HepG2 (cell line): ENCODE measurements around the gene SCARB2. TPM values are rescaled to one million over a fixed set of nuclear protein-coding genes. Genes with fewer than 3 reads are reported as not detected.

ENCODE experiments used
- ATAC-seq: fragments of 200-7000 bp; cut with Tn5 transposase; 3 replicates; pipeline ENCODE4 v1.9.1; 2020; ENCODE audit warnings: mild to moderate bottlenecking, moderate library complexity
- BruUV-seq: library from RNA; stranded (reverse); fragments of 400-500 nt; replicated peaks from 2 replicates; lab custom pipeline; 2021; lab: Mats Ljungman, UMichigan
- CTCF ChIA-PET: fragments of 300-600 bp; formaldehyde crosslinking; extraction: SDS; loops from one replicate; lab custom pipeline; 2021; ENCODE audit warnings: low total read pairs, inconsistent platforms, low intra/inter-chr PET ratio; lab: Yijun Ruan, JAX
- POLR2A ChIA-PET: fragments of 350-600 bp; sonication (Branson Sonifier 250); formaldehyde crosslinking; loops from one replicate; lab custom pipeline; 2020; ENCODE audit warnings: antibody characterized with exemption, inconsistent platforms; lab: Yijun Ruan, JAX
- DNase-seq: peaks from one replicate; pipeline ENCODE4 v3.0.0-alpha.2; 2015; ENCODE audit warnings: low spot score
- FAIRE-seq: peaks from 3 replicates; lab custom pipeline; 2011; peaks lifted over from hg19 to GRCh38; lab: Jason Lieb, UNC
- H2AFZ ChIP-seq: one replicate; pipeline ENCODE4 v1.6.1; 2011; ENCODE audit warnings: low read length, inconsistent platforms
- H3K27ac ChIP-seq: fragments of 300-600 bp; 3 replicates; pipeline ENCODE4 v1.8.0; 2011; ENCODE audit warnings: mixed run types, mild to moderate bottlenecking, mixed read lengths, low read length, inconsistent platforms; ENCODE audit not compliant: insufficient read depth; ENCODE audit errors: extremely low read length
- H3K27me3 ChIP-seq, 2 experiments: fragments of 200-600 bp in 1 of 2; 2 replicates in 1 of 2; 3 replicates in 1 of 2; pipeline versions ENCODE4 v1.6.0 to v1.8.0; 2011; ENCODE audit warnings: low read length in 2 of 2, mild to moderate bottlenecking in 2 of 2, moderate library complexity in 2 of 2, inconsistent platforms in 1 of 2; ENCODE audit not compliant: insufficient read depth in 2 of 2, control insufficient read depth in 1 of 2
- H3K36me3 ChIP-seq, 2 experiments: fragments of 200-600 bp in 1 of 2; replicated peaks in 1 of 2; 2 replicates in 1 of 2; 3 replicates in 1 of 2; pipeline versions ENCODE4 v1.5.1 to v1.8.0; 2011; ENCODE audit warnings: low read length in 2 of 2, inconsistent platforms in 1 of 2; ENCODE audit not compliant: insufficient read depth in 2 of 2, control insufficient read depth in 1 of 2
- H3K4me1 ChIP-seq: 2 replicates; pipeline ENCODE4 v1.5.1; 2012; ENCODE audit warnings: low read length, inconsistent platforms; ENCODE audit not compliant: insufficient read depth
- H3K4me2 ChIP-seq: 2 replicates; pipeline ENCODE4 v1.6.0; 2011; ENCODE audit warnings: low read depth, low read length, inconsistent platforms
- H3K4me3 ChIP-seq, 3 experiments: fragments of 200-600 bp in 1 of 3; sonication (generic), shearing (Covaris generic) in 1 of 3; replicated peaks in 1 of 3; 2 replicates each; pipeline ENCODE4 v1.5.1; 2011 to 2016; ENCODE audit warnings: low read length in 3 of 3, inconsistent platforms in 2 of 3, low read depth in 2 of 3, mild to moderate bottlenecking in 2 of 3, control low read depth in 1 of 3, mixed read lengths in 1 of 3; ENCODE audit not compliant: insufficient read depth in 1 of 3
- H3K79me2 ChIP-seq: one replicate; pipeline ENCODE4 v1.6.1; 2011; ENCODE audit warnings: low read length, inconsistent platforms; ENCODE audit not compliant: insufficient read depth
- H3K9ac ChIP-seq: 2 replicates; pipeline ENCODE4 v1.6.0; 2011; ENCODE audit warnings: mild to moderate bottlenecking, low read depth, low read length, inconsistent platforms; ENCODE audit not compliant: insufficient read depth
- H3K9me3 ChIP-seq: 2 replicates; pipeline ENCODE4 v1.5.1; 2012; ENCODE audit warnings: mild to moderate bottlenecking, low read length
- H4K20me1 ChIP-seq: 2 replicates; pipeline ENCODE4 v1.6.0; 2011; ENCODE audit warnings: inconsistent platforms, mild to moderate bottlenecking, low read length, moderate library complexity; ENCODE audit not compliant: insufficient read depth
- BCL6 ChIP-seq: IDR thresholded peaks from 2 replicates; pipeline ENCODE4 v1.6.1; 2016; ENCODE audit warnings: missing genetic modification reagents, missing compliant biosample characterization
- FOXA3 ChIP-seq: IDR thresholded peaks from 2 replicates; pipeline ENCODE4 v1.6.1; 2016; ENCODE audit warnings: missing genetic modification reagents, missing compliant biosample characterization
- FOXJ3 ChIP-seq: sonication (generic); formaldehyde crosslinking; IDR thresholded peaks from 2 replicates; pipeline ENCODE4 v1.4.0; 2020; ENCODE audit warnings: missing genetic modification reagents, mild to moderate bottlenecking, borderline replicate concordance
- NPAS2 ChIP-seq: sonication (generic); formaldehyde crosslinking; IDR thresholded peaks from 2 replicates; pipeline ENCODE4 v1.8.0; 2022; ENCODE audit warnings: mild to moderate bottlenecking, missing genetic modification reagents, borderline replicate concordance
- ZC3H13 ChIP-seq: sonication (generic); formaldehyde crosslinking; IDR thresholded peaks from 2 replicates; pipeline ENCODE4 v1.8.1; 2023; ENCODE audit warnings: mild to moderate bottlenecking, missing genetic modification reagents, moderate library complexity
- ZNF121 ChIP-seq: sonication (generic); formaldehyde crosslinking; IDR thresholded peaks from 2 replicates; pipeline ENCODE4 v1.5.0; 2020; ENCODE audit warnings: mild to moderate bottlenecking, missing genetic modification reagents
- ZNF256 ChIP-seq: sonication (generic); formaldehyde crosslinking; conservative IDR thresholded peaks from 2 replicates; pipeline ENCODE4 v1.4.0; 2020; ENCODE audit warnings: missing genetic modification reagents
- ZNF747 ChIP-seq: sonication (generic); formaldehyde crosslinking; IDR thresholded peaks from 2 replicates; pipeline ENCODE4 v1.8.1; 2023; ENCODE audit warnings: missing genetic modification reagents, mild to moderate bottlenecking, borderline replicate concordance
- WGBS: methylation state at CpG from one replicate; pipeline ENCODE4 v1.1.6; 2017; ENCODE audit warnings: low lambda C conversion rate; 5-methylcytosine and 5-hydroxymethylcytosine counted together
- in situ Hi-C: cut with HindIII; loops from 2 replicates; pipeline ENCODE4 v1.10.0; 2017; ENCODE audit warnings: low pct_unique_long_range_greater_than_20kb; ENCODE audit not compliant: extremely low pct_ligation_motif_present
- intact Hi-C: fragments of 100-400 bp; cut with micrococcal nuclease; formaldehyde crosslinking; loops from one replicate; pipeline ENCODE4 v1.10.0; 2022; ENCODE audit not compliant: unreplicated experiment
- polyA plus RNA-seq, 8 experiments: library from polyadenylated mRNA; depleted of rRNA in 3 of 8; stranded (reverse) in 7 of 8; unstranded in 1 of 8; fragments of >200 nt; fragmentation: Illumina TruSeq in 4 of 8; extraction: Trizol in 4 of 8; gene quantifications; 2 replicates each; pipeline versions ENCODE4 v1.2.1 to v1.2.3, GENCODE V29; 2011 to 2016; ENCODE audit warnings: low read depth in 4 of 8, missing spikeins in 1 of 8, mixed read lengths in 1 of 8; ENCODE audit not compliant: insufficient read depth in 1 of 8
- total RNA-seq, 5 experiments: library from RNA; depleted of rRNA; stranded (reverse); fragments of >200 nt; fragmentation: Illumina TruSeq; extraction: Trizol; gene quantifications; 2 replicates each; pipeline ENCODE4 v1.2.3, GENCODE V29; 2016; ENCODE audit warnings: low read depth in 1 of 5

SCARB2 gene
- total and polyA plus RNA-seq, 2 of the 13 experiments (the other 11 are each of a cell fraction or from before 2014, with no cell fraction given): 40.6 to 43.4 TPM

DNA sequence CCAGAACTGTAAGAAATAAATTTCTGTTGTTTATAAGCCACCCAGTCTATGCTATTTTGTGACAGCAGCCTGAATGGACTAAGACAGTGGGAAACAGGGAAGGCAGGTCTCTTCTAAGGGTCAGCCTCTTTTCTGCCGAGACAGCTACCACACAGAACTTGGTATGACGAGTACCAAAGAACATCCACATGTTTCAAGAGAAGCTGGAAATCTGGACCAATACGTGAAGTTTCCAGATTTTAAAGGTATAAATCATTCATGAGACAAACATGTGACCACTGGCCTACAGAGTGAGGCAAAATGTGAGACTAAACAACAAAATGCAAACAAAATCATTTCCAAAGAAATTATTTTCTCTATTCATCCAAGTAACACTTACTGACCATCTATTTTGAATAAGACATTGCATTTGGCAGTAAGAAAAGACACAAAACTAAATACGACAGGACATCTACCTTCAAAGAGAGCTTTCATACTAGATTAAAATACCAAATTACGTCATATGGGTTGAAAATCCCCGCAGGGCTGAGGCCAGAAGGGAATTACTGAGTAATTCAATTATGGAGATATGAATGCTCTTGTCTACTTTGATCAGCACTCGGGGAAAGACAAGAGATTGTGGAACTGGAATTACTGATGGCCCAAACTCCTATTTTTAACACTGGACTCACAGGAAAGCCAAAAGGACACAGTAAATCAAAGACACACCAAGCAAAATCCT is 7.2 kb downstream of the SCARB2 start (continued):
- no peak for TF ChIP-seq FOXJ3 (CRISPR knock-in tag)
- TF ChIP-seq, all 625 proteins: peak for 0

DNA sequence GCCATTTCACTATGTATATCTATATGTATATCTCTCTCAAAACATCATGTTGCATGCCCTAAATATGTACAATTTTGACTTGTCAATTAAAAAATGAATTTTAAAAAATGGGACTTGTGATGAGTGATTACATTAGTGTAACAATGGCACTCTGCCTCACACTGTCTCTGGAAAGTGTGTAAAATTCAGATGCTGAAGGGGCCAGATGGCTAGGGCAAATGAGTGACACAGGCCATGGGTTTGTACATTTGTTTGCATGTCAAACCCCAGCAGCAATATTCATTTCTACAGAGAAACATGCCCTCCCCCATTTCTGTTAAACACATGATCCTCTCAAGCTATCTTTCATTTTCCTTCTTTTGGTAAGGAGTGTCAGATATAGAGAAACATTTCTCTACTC is 8.1 kb downstream of the SCARB2 start:
- BruUV-seq: no TSS peak

DNA sequence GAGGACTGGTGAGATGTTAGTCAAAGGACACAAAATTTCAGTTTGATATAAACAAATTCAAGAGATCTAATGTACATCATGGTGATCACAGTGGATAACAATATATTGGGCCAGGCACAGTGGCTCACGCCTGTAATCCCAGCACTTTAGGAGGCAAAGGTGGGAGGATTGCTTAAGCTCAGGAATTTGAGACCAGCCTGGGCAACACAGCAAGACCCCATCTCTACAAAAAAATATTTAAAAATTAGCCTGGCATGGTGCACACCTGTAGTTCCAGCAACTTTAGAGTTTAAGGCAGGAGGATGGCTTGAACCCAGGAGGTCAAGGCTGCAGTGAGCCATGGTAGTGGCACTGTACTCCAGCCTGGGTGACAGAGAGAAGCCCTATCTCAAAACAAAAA is 8.7 kb downstream of the SCARB2 start:
- FAIRE-seq: no peak
- Histone ChIP-seq H3K36me3 (peaks cover 2 to 3% of the 10 kb centered on the region in 2 experiments; a peak in 1 of 5 replicates), H2AFZ (no peak overlapping the region), H3K4me1 (peaks cover 41% of the 10 kb centered on the region), H3K79me2 (peaks cover 59% of the 10 kb centered on the region), H3K9ac (no peak overlapping the region), H3K27ac (no peak overlapping the region), H3K4me2 (no peak overlapping the region), H3K9me3 (no peaks in the 10 kb centered on the region), H3K4me3 (no peak overlapping the region), H3K27me3 (no peaks in the 10 kb centered on the region), H4K20me1 (no peaks in the 10 kb centered on the region)
- DNase-seq: no peak
- ChIA-PET POLR2A (no interaction called here), CTCF (no interaction called here)
- intact Hi-C loops: no loop called here
- no TSS peak for BruUV-seq
- ATAC-seq: no peak
- TF ChIP-seq ZNF121 (peak; percentile 64; the same call in 1 of the 2 replicates), ZNF747 (CRISPR knock-in tag) (no peak)
- in situ Hi-C loops: no loop called here
- 100% methylated on average over 1 of the region's 1 CpG for WGBS

More for the DNA sequence above, 8.1 kb downstream of the SCARB2 start:
- Histone ChIP-seq H3K9me3 (no peaks in the 10 kb centered on the region), H3K36me3 (peaks cover 2 to 3% of the 10 kb centered on the region in 2 experiments; a peak in 1 of 5 replicates), H3K27ac (no peak overlapping the region), H3K79me2 (peaks cover 60% of the 10 kb centered on the region), H3K27me3 (no peaks in the 10 kb centered on the region), H4K20me1 (no peaks in the 10 kb centered on the region), H2AFZ (no peak overlapping the region), H3K9ac (no peak overlapping the region), H3K4me1 (peaks cover 36% of the 10 kb centered on the region), H3K4me3 (no peak overlapping the region), H3K4me2 (no peak overlapping the region)
- in situ Hi-C loops: no loop called here
- ChIA-PET POLR2A (no interaction called here), CTCF (no interaction called here)
- TF ChIP-seq NPAS2 (CRISPR knock-in tag): no peak
- TF ChIP-seq FOXA3 (CRISPR knock-in tag): no peak
- no peak for TF ChIP-seq BCL6 (CRISPR knock-in tag)
- no peak for TF ChIP-seq ZNF256 (CRISPR knock-in tag)
- TF ChIP-seq ZC3H13 (CRISPR knock-in tag): no peak
- ATAC-seq: no peak
- DNase-seq: no peak
- intact Hi-C loops: no loop called here
- FAIRE-seq: no peak
